Body of pancreas (tissue), 4 donors: ENCODE data around the gene UQCRFS1.

ENCODE experiments used
- POLR2A ChIP-seq, 3 donors: fragments of 450-650 bp; IDR thresholded peaks; one replicate each; pipeline ENCODE4 v1.6.1; 2016; ENCODE audit warnings: antibody characterized with exemption in 3 of 3, mild to moderate bottlenecking in 2 of 3
- TF ChIP-seq, protein P1 (sequence below), 7 experiments: fragments of 450-650 bp in 4 of 7; fragments of 200-600 bp in 3 of 7; sonication (generic) in 3 of 7; IDR thresholded peaks; one replicate each; pipeline ENCODE4 v1.5.1; 2016 to 2019; ENCODE audit warnings: antibody characterized with exemption in 7 of 7

DNA sequence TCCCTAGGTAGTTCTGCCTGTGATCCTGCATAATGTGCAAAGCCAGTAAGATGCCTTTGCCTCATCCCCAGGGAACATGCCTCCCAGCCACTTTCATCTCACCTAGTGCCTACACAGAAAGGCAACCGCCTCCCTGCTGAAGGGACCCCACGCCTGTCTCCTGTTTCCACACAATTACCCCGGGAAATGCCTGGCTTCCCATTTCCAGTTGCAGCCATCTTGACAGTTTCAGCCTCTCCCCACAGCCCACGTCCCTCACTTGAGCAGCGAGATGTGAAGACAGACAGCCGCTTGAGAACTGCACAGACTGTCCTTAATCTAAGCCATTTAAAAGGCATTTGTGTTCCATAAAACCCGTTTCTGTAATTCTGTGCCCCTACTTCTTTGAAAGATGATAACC, 4.7 kb upstream of the UQCRFS1 start:
- TF ChIP-seq, protein P1, sequence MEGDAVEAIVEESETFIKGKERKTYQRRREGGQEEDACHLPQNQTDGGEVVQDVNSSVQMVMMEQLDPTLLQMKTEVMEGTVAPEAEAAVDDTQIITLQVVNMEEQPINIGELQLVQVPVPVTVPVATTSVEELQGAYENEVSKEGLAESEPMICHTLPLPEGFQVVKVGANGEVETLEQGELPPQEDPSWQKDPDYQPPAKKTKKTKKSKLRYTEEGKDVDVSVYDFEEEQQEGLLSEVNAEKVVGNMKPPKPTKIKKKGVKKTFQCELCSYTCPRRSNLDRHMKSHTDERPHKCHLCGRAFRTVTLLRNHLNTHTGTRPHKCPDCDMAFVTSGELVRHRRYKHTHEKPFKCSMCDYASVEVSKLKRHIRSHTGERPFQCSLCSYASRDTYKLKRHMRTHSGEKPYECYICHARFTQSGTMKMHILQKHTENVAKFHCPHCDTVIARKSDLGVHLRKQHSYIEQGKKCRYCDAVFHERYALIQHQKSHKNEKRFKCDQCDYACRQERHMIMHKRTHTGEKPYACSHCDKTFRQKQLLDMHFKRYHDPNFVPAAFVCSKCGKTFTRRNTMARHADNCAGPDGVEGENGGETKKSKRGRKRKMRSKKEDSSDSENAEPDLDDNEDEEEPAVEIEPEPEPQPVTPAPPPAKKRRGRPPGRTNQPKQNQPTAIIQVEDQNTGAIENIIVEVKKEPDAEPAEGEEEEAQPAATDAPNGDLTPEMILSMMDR (IDR thresholded peaks at IDR 0.05), result no peak
- TF ChIP-seq POLR2A (IDR thresholded peaks at IDR 0.05), result no peak
